ENCODE data around the gene HEG1. TPM values are rescaled to one million over a fixed set of nuclear protein-coding genes. Genes with fewer than 3 reads are reported as not detected.

HEG1 gene
- total and polyA plus RNA-seq, 2 of the 8 experiments (the other 6 are each of a cell fraction or from before 2014, with no cell fraction given): 5.3 to 9.7 TPM

GRCh38 chr3:124982855-124983254, 72.9 kb downstream of the HEG1 start:
- H4K20me1 ChIP-seq (replicated peaks in 1 of 2; ENCODE audit: control insufficient read depth in 1 of 2, insufficient read depth in 2 of 2, low read length in 2 of 2): no peaks in the 10 kb centered on the region
- no peak overlapping the region for H2BK15ac ChIP-seq (ENCODE audit: low read length)
- H4K91ac ChIP-seq (replicated peaks; ENCODE audit: insufficient read length, low read length): no peak overlapping the region
- H4K5ac ChIP-seq (ENCODE audit: insufficient read length, low read depth, low read length): no peak overlapping the region
- no peak for FAIRE-seq
- H2AK5ac ChIP-seq (ENCODE audit: low read depth, low read length): no peak overlapping the region
- POLR2A ChIA-PET (ENCODE audit: partially characterized antibody): interaction anchor here (0.6 kb wide), 1 partner anchor 287 kb away, joined by 4 read pairs; no protein-coding TSS in a partner anchor
- DNase-seq (ENCODE audit: low read depth in 1 of 2, low spot score in 2 of 2): no peak
- no peak overlapping the region for H2BK12ac ChIP-seq (ENCODE audit: low read depth, low read length)
- H3K14ac ChIP-seq (ENCODE audit: insufficient read length): no peak overlapping the region
- 94% methylated on average over 2 of the region's 2 CpGs; no CpG with 5 or more reads in 1 of the 2 experiments for WGBS, 2 experiments (ENCODE audit: extremely low coverage in 1 of 2, insufficient coverage in 1 of 2, insufficient read length in 1 of 2, insufficient replicate concordance in 2 of 2, low coverage in 1 of 2, low lambda C conversion rate in 2 of 2, missing lambda C conversion rate in 1 of 2)
- H3K36me3 ChIP-seq (ENCODE audit: control insufficient read depth in 2 of 4, insufficient read depth in 4 of 4, low read length in 3 of 4): no peaks in the 10 kb centered on the region; a peak in 1 of 8 replicates
- no peak overlapping the region for H4K8ac ChIP-seq (ENCODE audit: extremely low read depth, insufficient read depth, low read length)
- no peaks in the 10 kb centered on the region for H3K23me2 ChIP-seq (ENCODE audit: low read depth, low read length)
- no peak overlapping the region for H3K4me3 ChIP-seq (ENCODE audit: extremely low read depth in 1 of 4, insufficient read depth in 2 of 4, low read depth in 3 of 4, low read length in 4 of 4)
- no peak overlapping the region for H2AFZ ChIP-seq (ENCODE audit: low read length)
- no peak overlapping the region for H3K4me2 ChIP-seq (ENCODE audit: insufficient read depth in 1 of 2, low read depth in 2 of 2, low read length in 2 of 2)
- H3K9ac ChIP-seq (replicated peaks in 1 of 4; ENCODE audit: extremely low read depth in 1 of 4, low read depth in 3 of 4, low read length in 3 of 4): no peak overlapping the region
- no peak overlapping the region for H2BK20ac ChIP-seq (ENCODE audit: low read length)
- H3K27ac ChIP-seq (ENCODE audit: low read depth, low read length): no peak overlapping the region
- H3K18ac ChIP-seq (ENCODE audit: extremely low read depth, low read length): no peak overlapping the region
- no peaks in the 10 kb centered on the region for H3K79me1 ChIP-seq (ENCODE audit: low read depth, low read length)
- no peak overlapping the region for H2BK5ac ChIP-seq (ENCODE audit: low read depth, low read length)
- no peak overlapping the region for H3K23ac ChIP-seq (ENCODE audit: insufficient read length)
- H3K4ac ChIP-seq (replicated peaks; ENCODE audit: insufficient read length, low read depth, low read length): no peak overlapping the region
- no peaks in the 10 kb centered on the region for H3K9me3 ChIP-seq (ENCODE audit: insufficient read depth in 2 of 2, low read depth in 1 of 2, low read length in 1 of 2)
- CTCF ChIA-PET (ENCODE audit: partially characterized antibody): interaction anchor here (0.6 to 2.7 kb wide), 14 partner anchors 10 to 436 kb away, joined by 3 to 20 read pairs (median 3); no protein-coding TSS in a partner anchor
- no peak overlapping the region for H2BK120ac ChIP-seq (replicated peaks; ENCODE audit: low read depth, low read length)
- no peak overlapping the region for H3K56ac ChIP-seq (replicated peaks; ENCODE audit: insufficient read length, low read depth, low read length)
- no peaks in the 10 kb centered on the region for H3K79me2 ChIP-seq (ENCODE audit: control insufficient read depth in 1 of 2, insufficient read depth in 2 of 2, low read length in 2 of 2)
- H3K27me3 ChIP-seq (replicated peaks in 1 of 4; ENCODE audit: control insufficient read depth in 3 of 4, extremely low read depth in 1 of 4, insufficient read depth in 3 of 4, low read length in 3 of 4): no peaks in the 10 kb centered on the region
- no peaks in the 10 kb centered on the region; a peak in 1 of 7 replicates for H3K4me1 ChIP-seq (replicated peaks in 1 of 4; ENCODE audit: control insufficient read depth in 3 of 4, insufficient read depth in 4 of 4, low read length in 3 of 4)
- TF ChIP-seq BCL11A (IDR thresholded peaks at IDR 0.05; ENCODE audit: low read depth in 2 of 2, low read length in 2 of 2) (no peak), SIN3A (conservative IDR thresholded peaks at IDR 0.05 in 1 of 2, IDR thresholded peaks at IDR 0.05 in 1 of 2; ENCODE audit: low read depth in 1 of 2, low read length in 2 of 2) (no peak), PHF8 (conservative IDR thresholded peaks at IDR 0.05; ENCODE audit: low read depth, low read length) (no peak), HDAC6 (IDR thresholded peaks at IDR 0.05; ENCODE audit: low read depth, low read length) (no peak), CBX8 (IDR thresholded peaks at IDR 0.05; ENCODE audit: borderline replicate concordance, low read depth, low read length) (no peak), SP4 (IDR thresholded peaks at IDR 0.05; ENCODE audit: low read length) (no peak), CHD2 (IDR thresholded peaks at IDR 0.05; ENCODE audit: low read length) (no peak), RXRA (IDR thresholded peaks at IDR 0.05; ENCODE audit: insufficient read depth, low read depth, low read length) (no peak), CBX5 (IDR thresholded peaks at IDR 0.05; ENCODE audit: low read depth, low read length) (no peak), RBBP5 (IDR thresholded peaks at IDR 0.05; ENCODE audit: borderline replicate concordance, low read depth, low read length) (no peak), SIX5 (IDR thresholded peaks at IDR 0.05; ENCODE audit: low read depth, low read length) (no peak), POLR2AphosphoS5 (IDR thresholded peaks at IDR 0.05; ENCODE audit: low read depth, low read length) (no peak), HDAC2 (IDR thresholded peaks at IDR 0.05; ENCODE audit: borderline replicate concordance in 1 of 2, low read depth in 2 of 2, low read length in 2 of 2) (no peak), FOSL1 (IDR thresholded peaks at IDR 0.05; ENCODE audit: insufficient read depth, low read depth, low read length) (no peak), TEAD4 (IDR thresholded peaks at IDR 0.05; ENCODE audit: low read depth, low read length) (no peak)

All from H1 (cell line).